Parathyroid adenoma (tissue), 2 donors: ENCODE data around the gene ANO6.

Experiments used
- H2AFZ ChIP-seq: fragments of 300-600 bp; sonication (generic); one replicate; pipeline ENCODE4 v1.7.0; 2017; ENCODE audit warnings: antibody characterized with exemption, mild to moderate bottlenecking
- H3K27ac ChIP-seq: fragments of 300-600 bp; sonication (generic); one replicate; pipeline ENCODE4 v1.7.0; 2017
- H3K27me3 ChIP-seq: fragments of 300-600 bp; sonication (generic); one replicate; pipeline ENCODE4 v1.7.0; 2017; ENCODE audit warnings: low read length; ENCODE audit not compliant: control insufficient read depth, insufficient read depth
- H3K36me3 ChIP-seq: fragments of 300-600 bp; sonication (generic); one replicate; pipeline ENCODE4 v1.7.0; 2017; ENCODE audit warnings: low read length; ENCODE audit not compliant: control insufficient read depth, insufficient read depth
- H3K4me1 ChIP-seq: fragments of 300-600 bp; sonication (generic); one replicate; pipeline ENCODE4 v1.7.0; 2017; ENCODE audit warnings: control low read depth
- H3K4me2 ChIP-seq: fragments of 300-600 bp; sonication (generic); one replicate; pipeline ENCODE4 v1.7.0; 2017; ENCODE audit warnings: low read length
- H3K4me3 ChIP-seq: fragments of 300-600 bp; sonication (generic); one replicate; pipeline ENCODE4 v1.7.0; 2017; ENCODE audit warnings: low read depth, low read length
- H3K79me2 ChIP-seq: fragments of 300-600 bp; sonication (generic); one replicate; pipeline ENCODE4 v1.7.0; 2017; ENCODE audit warnings: control low read depth
- H3K9ac ChIP-seq: fragments of 300-600 bp; sonication (generic); one replicate; pipeline ENCODE4 v1.7.0; 2017; ENCODE audit warnings: mild to moderate bottlenecking
- H3K9me3 ChIP-seq: fragments of 300-600 bp; sonication (generic); one replicate; pipeline ENCODE4 v1.7.0; 2017; ENCODE audit warnings: low read length; ENCODE audit not compliant: control insufficient read depth
- TF ChIP-seq, protein P1 (sequence below): fragments of 300-600 bp; sonication (generic); IDR thresholded peaks from one replicate; pipeline ENCODE4 v1.7.0; 2017; ENCODE audit warnings: antibody characterized with exemption, mild to moderate bottlenecking
- donor health status: primary hyperparathyroidism.

ANO6 gene

DNA sequence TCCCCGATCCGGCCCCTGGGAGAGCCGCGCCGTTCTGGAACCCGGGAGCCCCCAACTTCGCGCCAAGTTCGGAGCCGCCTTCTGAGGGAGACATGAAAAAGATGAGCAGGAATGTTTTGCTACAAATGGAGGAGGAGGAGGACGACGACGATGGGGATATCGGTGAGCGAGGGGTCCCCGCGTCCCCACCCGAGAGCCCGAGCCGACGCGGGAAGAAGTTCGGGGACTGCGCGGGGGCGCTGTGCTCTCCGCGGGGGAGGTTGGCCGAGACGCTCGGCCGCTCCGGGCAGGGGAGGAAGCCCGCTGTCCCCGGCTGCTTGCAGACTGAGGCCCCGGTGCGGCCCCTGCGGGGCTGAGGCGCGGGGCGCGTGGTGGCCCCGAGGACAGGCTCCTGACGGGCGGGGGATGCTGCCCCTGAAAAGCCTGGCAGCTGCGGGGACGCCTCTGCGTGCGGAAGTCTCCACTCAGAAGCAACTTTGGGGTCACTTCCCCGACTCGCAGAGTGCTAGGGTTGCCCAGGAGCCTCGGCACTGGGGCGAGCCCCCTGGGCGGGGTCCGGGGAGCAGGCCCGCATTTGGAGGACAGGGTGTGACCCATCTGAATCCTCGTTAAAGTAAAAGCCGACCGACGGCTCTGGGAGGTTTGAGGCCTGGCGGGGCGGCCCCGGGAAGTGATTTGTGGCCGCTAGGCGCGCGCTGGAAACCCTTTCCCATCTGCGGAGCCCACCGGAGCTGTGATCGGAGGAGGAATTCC lies 511 bp downstream of the ANO6 start:
- H3K9me3 ChIP-seq: no peaks in the 10 kb centered on the region
- peak overlapping the region; percentile 73 for H3K9ac ChIP-seq
- peaks cover 20% of the 10 kb centered on the region for H3K4me1 ChIP-seq
- H3K27ac ChIP-seq: peak overlapping the region; percentile 92
- no peaks in the 10 kb centered on the region for H3K27me3 ChIP-seq
- peak overlapping the region; percentile 74 for H3K4me3 ChIP-seq
- peak overlapping the region; percentile 71 for H3K4me2 ChIP-seq
- TF ChIP-seq, protein P1, sequence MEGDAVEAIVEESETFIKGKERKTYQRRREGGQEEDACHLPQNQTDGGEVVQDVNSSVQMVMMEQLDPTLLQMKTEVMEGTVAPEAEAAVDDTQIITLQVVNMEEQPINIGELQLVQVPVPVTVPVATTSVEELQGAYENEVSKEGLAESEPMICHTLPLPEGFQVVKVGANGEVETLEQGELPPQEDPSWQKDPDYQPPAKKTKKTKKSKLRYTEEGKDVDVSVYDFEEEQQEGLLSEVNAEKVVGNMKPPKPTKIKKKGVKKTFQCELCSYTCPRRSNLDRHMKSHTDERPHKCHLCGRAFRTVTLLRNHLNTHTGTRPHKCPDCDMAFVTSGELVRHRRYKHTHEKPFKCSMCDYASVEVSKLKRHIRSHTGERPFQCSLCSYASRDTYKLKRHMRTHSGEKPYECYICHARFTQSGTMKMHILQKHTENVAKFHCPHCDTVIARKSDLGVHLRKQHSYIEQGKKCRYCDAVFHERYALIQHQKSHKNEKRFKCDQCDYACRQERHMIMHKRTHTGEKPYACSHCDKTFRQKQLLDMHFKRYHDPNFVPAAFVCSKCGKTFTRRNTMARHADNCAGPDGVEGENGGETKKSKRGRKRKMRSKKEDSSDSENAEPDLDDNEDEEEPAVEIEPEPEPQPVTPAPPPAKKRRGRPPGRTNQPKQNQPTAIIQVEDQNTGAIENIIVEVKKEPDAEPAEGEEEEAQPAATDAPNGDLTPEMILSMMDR: peak; percentile 15
- H3K79me2 ChIP-seq: peaks cover 35% of the 10 kb centered on the region
- peak overlapping the region; percentile 90 for H2AFZ ChIP-seq
- H3K36me3 ChIP-seq: no peaks in the 10 kb centered on the region

DNA sequence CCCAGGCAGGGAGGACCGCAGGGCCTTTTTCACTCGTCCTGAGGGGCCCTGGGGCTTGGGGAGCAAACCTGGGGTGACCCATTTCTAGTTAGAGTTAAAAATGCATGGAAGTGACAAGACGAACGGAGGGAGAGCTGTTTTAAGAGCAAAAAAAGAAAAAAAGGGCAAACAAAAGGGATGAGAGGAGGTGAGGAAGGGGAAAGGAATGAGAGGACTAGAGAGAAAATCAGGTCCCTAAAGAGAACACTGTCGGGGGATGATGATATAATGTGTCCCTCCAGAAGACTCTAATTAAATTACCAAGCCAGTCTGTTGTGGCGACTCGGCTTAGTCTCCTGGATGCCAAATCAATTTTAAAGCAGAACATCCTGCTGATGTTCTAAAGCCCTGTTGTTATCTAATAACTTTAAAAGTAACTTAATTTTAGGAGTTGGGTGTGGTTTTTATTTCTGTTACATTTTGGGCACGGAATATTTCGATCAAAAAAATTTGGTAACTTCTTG lies 1.1 kb downstream of the ANO6 start:
- Histone ChIP-seq H3K4me3 (peak overlapping the region; percentile 74), H3K36me3 (no peaks in the 10 kb centered on the region), H3K4me2 (peak overlapping the region; percentile 71), H3K4me1 (peaks cover 20% of the 10 kb centered on the region), H2AFZ (peak overlapping the region; percentile 90), H3K9ac (peak overlapping the region; percentile 73), H3K79me2 (peaks cover 40% of the 10 kb centered on the region), H3K27ac (peak overlapping the region; percentile 92), H3K9me3 (no peaks in the 10 kb centered on the region), H3K27me3 (no peaks in the 10 kb centered on the region)
- TF ChIP-seq, protein P1: no peak

DNA sequence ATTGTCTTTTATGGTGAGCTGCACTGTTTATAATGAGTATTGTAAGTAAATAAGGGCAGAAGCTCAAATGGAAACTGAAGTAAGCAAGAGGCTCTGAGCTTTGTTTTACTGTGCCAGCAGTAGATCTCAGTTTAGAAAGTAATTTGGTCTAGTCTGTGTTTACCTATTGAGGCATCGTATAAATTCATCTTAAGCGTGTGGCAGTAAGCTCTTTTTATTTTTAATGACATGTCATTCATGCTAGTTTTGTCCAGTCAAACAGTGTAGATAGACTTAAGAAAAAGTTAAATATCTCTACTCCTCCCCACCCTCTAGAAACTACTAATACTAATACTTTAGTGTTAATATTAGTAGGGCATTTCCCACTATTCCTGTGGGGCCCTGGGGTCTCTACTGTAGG lies 2.0 kb downstream of the ANO6 start:
- Histone ChIP-seq H3K79me2 (peaks cover 48% of the 10 kb centered on the region), H3K27me3 (no peaks in the 10 kb centered on the region), H3K4me3 (peak overlapping the region; percentile 74), H3K4me1 (peaks cover 21% of the 10 kb centered on the region), H3K27ac (no peak overlapping the region), H3K36me3 (no peaks in the 10 kb centered on the region), H2AFZ (no peak overlapping the region), H3K9ac (no peak overlapping the region), H3K4me2 (peak overlapping the region; percentile 71), H3K9me3 (no peaks in the 10 kb centered on the region)
- TF ChIP-seq, protein P1: no peak

DNA sequence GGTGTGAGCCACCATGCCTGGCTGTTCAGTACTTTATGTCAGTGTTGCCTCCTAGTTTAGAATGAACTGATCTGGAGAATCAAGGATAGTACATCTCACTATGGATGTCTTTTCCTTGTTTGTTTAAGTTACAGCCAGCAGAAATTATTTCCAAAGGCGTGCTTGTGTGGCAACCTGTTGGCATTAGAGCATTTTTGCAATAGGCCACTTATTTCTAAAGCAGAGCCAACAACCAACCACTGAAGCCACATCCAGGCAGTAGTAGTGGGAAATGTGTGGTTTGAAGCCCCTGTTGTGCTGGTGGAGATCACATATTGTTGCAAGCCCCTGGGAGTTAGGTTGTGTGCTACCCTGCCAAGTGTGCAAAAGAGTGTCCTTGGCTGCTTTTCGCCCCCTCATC lies 3.7 kb downstream of the ANO6 start:
- Histone ChIP-seq H3K9me3 (no peaks in the 10 kb centered on the region), H3K27ac (no peak overlapping the region), H3K4me2 (peak overlapping the region; percentile 54), H3K4me3 (peak overlapping the region; percentile 33), H3K4me1 (peaks cover 29% of the 10 kb centered on the region), H3K9ac (no peak overlapping the region), H3K79me2 (peaks cover 56% of the 10 kb centered on the region), H3K36me3 (no peaks in the 10 kb centered on the region), H2AFZ (no peak overlapping the region), H3K27me3 (no peaks in the 10 kb centered on the region)
- TF ChIP-seq, protein P1: no peak
